GM19455 (cell line): Measurements from ENCODE around the gene CYP4F2.
"Not testable (repeated sequence)": the region's sequence is repeated elsewhere in the genome, so short reads cannot be mapped to it uniquely, and the experiment has no call there.

Source experiments
- ATAC-seq: cut with Tn5 transposase; IDR thresholded peaks from one replicate; pipeline ENCODE4 v1.9.1; 2021; ENCODE audit not compliant: unreplicated experiment

Gene CYP4F2

GRCh38 chr19:15859187-15859586 lies 38.7 kb downstream of the CYP4F2 start:
- ATAC-seq, result no peak

GRCh38 chr19:15850385-15850784 lies 47.5 kb downstream of the CYP4F2 start:
- ATAC-seq, result no peak

GRCh38 chr19:15846923-15847322 lies 51.0 kb downstream of the CYP4F2 start:
- ATAC-seq, result no peak

GRCh38 chr19:15843894-15844222 lies 54.0 kb downstream of the CYP4F2 start:
- ATAC-seq, result not testable (repeated sequence)

GRCh38 chr19:15843203-15843893 lies 54.5 kb downstream of the CYP4F2 start:
- no peak for ATAC-seq

GRCh38 chr19:15841875-15842569 lies 55.9 kb downstream of the CYP4F2 start:
- ATAC-seq, result no peak

GRCh38 chr19:15840833-15841232 lies 57.0 kb downstream of the CYP4F2 start:
- ATAC-seq, result no peak

GRCh38 chr19:15839888-15840287 lies 58.0 kb downstream of the CYP4F2 start:
- ATAC-seq, result not testable (repeated sequence)

- no peak for ATAC-seq
Measured at GRCh38 chr19:15838351-15838750, 59.5 kb downstream of the CYP4F2 start.

GRCh38 chr19:15837221-15837731 lies 60.6 kb downstream of the CYP4F2 start:
- ATAC-seq, result peak; percentile 23

- peak; percentile 94 for ATAC-seq
Measured at GRCh38 chr19:15836330-15837220, 61.3 kb downstream of the CYP4F2 start.

- not testable (repeated sequence) for ATAC-seq
Measured at GRCh38 chr19:15835565-15836329, 62.1 kb downstream of the CYP4F2 start.

GRCh38 chr19:15834232-15834631 lies 63.6 kb downstream of the CYP4F2 start:
- ATAC-seq, result not testable (repeated sequence)

GRCh38 chr19:15831626-15832025 lies 66.2 kb downstream of the CYP4F2 start:
- ATAC-seq, result no peak

- ATAC-seq, result no peak
Measured at GRCh38 chr19:15829786-15830185, 68.1 kb downstream of the CYP4F2 start.

- ATAC-seq, result no peak
Measured at GRCh38 chr19:15829306-15829698, 68.6 kb downstream of the CYP4F2 start.

- not testable (repeated sequence) for ATAC-seq
Measured at GRCh38 chr19:15828611-15829305, 69.1 kb downstream of the CYP4F2 start.

- ATAC-seq, result no peak
Measured at GRCh38 chr19:15828121-15828610, 69.7 kb downstream of the CYP4F2 start.
